Cardiac septum (tissue), 1 donor: ENCODE results near the gene CYB5B. TPM values are rescaled to one million over a fixed set of nuclear protein-coding genes. Genes with fewer than 3 reads are reported as not detected.

Experiments
- DNase-seq: peaks from one replicate; pipeline ENCODE4 v3.0.0-alpha.2; 2020; ENCODE audit warnings: low spot score
- intact Hi-C: fragments of 100-400 bp; cut with DNase I; formaldehyde crosslinking; loops from one replicate; pipeline ENCODE4 v1.14.0; 2022
- long read RNA-seq: library from polyadenylated mRNA; unstranded; transcript quantifications from one replicate; pipeline ENCODE4 v2.0.0, GENCODE V29; 2021
- total RNA-seq: library from RNA; stranded (reverse); fragmentation: NEBNext Ultra II Directional; extraction: Animal tissue kit (Norgen Biotek cat#: 25700); gene quantifications from one replicate; pipeline ENCODE4 v1.2.1, GENCODE V29; 2021
- donor health status: DM: no; HTN: no; CAD: no.

Gene CYB5B, protein sequence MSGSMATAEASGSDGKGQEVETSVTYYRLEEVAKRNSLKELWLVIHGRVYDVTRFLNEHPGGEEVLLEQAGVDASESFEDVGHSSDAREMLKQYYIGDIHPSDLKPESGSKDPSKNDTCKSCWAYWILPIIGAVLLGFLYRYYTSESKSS
- total RNA-seq = 53.2 TPM
- long read RNA-seq, full-length matches to known transcripts = 39 of 48 reads
- long read RNA-seq, partial matches to known transcripts = 0 of 48 reads
- long read RNA-seq, other reads (novel, unspliced or antisense) = 9 of 48 reads

DNA sequence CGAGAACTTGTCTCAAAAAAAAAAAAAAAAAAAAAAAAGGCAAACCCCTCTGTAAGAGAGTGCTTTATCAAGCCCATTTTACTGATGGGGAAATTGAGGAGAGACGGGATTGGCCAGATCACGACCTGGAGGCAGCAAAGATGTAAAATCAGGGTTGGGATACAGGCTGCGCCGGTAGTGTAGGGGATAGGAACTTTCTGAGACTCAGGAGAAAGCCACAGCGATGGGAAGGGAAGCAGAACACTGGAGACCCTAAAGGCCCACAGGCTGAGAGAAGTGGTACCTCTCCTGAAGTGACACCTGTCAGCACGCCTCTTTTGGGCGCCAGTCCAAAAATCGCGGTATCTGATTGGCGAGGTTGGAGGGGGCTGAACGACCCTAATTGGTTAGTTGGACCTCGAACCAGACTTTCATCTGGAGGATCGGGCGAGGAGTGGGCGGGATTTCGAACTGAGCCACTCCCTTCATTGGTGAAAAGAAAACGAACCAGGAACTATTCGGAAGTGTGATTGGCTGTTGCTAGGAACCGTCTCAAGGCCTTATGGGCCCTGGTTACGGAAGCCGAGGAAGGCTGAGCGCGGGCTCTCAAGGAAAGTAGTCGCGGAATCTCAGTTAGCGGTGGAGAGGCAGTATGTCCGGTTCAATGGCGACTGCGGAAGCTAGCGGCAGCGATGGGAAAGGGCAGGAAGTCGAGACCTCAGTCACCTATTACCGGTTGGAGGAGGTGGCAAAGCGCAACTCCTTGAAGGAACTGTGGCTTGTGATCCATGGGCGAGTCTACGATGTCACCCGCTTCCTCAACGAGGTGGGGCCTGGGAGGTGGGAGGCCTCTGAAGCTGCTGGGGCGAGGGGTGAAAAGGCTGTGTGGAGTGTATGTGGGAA lies at the start of gene CYB5B:
CYB5B (plus strand) TSS at position 567 of the 882 bp plus-strand sequence; CDS start at position 632, 65 bp downstream.
- intact Hi-C loops = loop anchor here (2.0 kb wide), 1 partner anchor 21 kb away; no protein-coding TSS in a partner anchor
- peak; percentile 94 for DNase-seq

DNA sequence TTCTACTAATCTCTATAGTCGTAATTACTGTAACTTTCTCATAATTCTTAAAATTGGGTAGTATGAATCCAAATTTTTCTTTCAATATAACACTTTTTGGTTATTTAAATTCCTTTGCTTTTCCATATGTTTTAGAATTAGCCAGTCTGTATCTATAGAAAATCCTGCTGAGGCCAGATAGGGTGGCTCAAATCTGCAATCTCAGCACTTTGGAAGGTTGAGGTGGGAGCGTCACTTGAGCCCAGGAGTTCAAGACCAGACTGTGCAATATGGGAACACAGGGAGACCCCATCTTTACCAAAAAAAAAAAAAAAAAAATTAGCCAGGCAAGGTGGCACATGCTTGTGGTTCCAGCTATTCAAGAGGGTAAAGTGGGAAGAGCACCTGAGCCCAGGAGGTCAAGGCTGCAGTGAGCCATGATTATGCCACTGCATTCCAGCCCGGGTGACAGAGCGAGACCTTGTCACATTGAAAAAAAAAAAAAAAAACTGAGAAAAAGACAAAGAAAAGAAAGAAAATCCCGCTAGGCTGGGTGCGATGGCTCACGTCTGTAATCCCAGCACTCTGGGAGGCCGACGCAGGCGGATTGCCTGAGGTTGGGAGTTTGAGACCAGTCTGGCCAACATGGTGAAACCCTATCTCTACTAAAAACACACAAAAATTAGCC lies 47.9 kb upstream of the CYB5B start:
- intact Hi-C loops = no loop called here
- no peak for DNase-seq

DNA sequence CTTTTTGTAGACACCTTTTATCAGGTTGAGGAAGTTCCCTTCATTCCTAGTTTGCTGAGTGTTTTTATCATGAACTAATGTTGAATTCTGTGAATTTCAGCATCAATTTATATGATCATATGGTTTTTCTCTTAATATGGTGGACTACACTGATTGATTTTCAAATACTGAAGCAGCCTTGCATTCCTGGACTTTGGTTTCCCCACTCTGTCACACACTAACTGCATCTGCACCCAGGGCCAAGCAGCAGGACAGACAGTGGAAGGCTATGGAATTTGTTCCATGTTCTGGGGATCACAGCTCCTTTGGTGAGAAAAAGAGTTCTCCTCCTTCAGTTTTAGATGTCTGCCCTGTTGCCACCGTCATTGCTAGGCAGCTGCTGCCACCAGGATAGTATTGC lies 46.4 kb upstream of the CYB5B start:
- intact Hi-C loops = no loop called here
- no peak for DNase-seq

DNA sequence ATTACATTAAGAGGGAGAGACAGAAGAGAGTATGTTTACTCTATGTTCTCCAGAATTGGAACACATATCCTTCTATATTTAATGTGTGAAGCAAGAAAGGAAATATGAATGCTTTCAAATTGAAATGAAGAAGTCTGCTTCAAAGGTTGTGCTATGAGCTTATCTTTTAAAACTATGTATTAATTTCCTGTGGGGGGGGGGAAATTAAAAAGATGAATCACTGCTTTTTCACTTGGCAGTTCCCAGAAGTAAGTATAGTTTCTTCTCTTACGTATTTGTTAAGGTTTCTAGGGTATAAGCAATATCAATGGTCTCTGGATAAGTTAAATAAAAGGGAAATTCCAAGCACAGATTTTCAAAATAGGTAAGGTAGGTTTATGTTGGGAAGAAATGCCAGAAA lies 45.7 kb upstream of the CYB5B start:
- intact Hi-C loops = no loop called here

DNA sequence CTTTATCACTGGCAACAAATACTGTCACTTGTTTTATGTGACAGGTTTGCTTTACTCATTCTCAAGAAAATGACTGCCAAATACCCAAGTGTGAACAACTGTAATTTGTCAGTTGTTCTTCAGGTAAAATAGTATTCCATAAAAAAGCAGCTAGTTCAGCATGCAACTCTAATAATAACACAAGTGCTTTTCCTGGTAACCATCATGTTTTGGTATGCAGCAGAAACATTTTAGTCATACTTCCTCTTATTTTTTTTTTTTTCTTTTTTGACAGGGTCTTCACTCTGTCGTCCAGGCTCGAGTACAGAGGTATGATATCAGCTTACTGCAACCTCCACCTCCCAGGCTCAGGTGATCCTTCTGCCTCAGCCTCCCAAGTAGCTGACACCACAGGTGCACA lies 43.2 kb upstream of the CYB5B start:
- intact Hi-C loops = no loop called here
- no peak for DNase-seq

More for the DNA sequence above, 45.7 kb upstream of the CYB5B start:
- DNase-seq = no peak

DNA sequence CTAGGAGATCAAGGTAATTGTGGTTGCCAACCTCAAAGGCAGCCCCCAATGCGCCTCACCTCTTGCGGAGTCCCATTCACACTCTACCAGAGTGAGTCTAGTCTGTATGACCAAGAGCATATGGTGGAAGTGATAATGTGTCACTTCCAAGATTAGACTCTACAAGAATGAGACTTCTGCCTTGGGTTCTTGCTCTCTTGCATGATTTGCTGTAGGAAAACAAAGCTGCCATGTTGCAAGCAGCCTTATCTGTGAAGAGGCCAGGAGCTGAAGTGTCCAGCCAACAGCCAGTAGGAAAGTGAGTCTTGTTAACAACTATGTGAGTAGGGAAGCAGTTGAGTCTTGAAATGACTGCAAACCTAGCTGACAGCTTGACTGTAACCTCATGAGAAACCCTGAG lies 42.0 kb upstream of the CYB5B start:
- intact Hi-C loops = no loop called here
- no peak for DNase-seq

DNA sequence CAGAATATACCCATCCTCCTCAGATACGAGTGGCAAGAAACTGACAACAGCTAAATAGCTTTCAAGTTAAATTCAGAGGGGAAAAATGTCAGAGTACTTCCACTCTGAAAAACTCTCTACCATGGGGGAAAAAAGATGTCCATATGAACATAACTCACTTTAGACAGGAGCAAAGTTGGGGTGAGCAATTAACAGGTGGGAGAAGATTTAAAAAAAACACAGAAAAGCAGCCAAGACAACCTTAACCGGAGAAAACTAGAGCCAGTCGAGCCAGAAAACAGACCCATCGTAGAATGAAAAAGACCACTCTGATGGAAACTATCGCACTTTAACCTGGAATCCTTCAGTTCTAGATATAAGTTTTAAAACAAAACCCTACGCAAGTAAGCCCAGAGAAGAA lies 39.4 kb upstream of the CYB5B start:
- intact Hi-C loops = loop anchor here (5.0 kb wide), 1 partner anchor 48 kb away; the partner anchor contains the start of genes COG8 and NIP7
- no peak for DNase-seq

DNA sequence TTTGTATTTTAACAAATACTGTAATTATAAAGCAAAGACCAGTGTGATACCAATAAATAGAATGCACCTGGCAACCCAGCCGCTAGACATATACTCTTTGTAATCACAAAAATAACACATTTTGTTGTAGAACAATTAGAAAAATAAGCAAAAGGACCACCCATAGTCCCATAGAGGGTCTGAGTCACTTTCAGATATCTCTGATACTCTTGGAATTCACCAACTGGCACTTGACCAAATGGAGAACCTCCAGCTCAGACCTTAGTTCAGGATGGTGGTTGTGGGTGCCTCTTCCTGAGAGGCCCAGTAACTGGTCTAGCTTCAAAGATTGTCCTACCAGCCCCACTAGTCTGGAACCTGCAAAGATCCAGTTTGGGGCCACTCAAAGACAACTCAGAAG lies 37.8 kb upstream of the CYB5B start:
- no peak for DNase-seq
- intact Hi-C loops = loop anchor here (5.0 kb wide), 1 partner anchor 49 kb away; the partner anchor contains the start of genes COG8 and NIP7

DNA sequence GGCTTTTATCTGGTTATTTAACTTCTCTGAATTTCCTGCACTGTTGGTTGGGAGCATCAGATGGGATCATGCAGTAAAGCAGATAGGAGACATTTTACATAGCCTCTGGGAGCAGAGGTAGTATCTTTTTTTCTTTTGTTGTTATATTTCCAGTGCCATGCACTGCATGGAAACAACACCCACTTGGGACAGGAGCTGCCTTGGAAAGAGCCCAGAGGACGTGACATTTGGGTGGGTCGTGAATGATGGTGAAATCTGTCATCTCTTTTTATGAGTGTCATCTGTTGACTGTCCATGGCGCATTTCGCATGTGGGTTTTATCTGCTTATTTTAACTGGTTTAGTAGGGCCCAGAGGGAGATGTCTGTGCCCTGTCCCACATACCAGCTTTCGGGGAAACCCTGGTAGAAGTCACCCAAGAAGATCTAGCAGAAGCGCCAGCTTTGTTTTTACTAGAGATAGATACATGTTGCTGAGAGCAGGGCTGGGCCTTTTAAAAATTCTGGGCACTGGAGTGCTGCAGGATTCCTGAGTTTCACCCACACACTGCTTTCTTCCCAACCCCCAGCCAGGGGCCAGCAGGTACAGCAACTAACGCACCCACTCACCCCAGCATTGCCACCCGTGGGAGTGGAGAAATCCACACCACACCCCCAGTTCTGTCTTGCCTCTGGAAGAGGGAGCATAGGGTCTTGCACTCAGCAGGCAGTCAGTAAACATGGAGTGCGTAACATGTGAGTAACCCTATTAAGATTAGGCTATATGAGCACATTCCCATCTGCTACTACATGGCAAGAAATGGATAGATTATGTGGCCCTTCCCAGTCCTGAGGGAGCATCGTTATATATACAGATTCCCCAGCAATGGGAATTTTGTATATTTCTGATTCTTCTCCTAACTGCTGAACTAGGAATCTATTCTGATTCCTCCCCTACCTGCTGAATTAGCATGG lies 30.2 kb upstream of the CYB5B start:
- DNase-seq = no peak
- intact Hi-C loops = no loop called here

DNA sequence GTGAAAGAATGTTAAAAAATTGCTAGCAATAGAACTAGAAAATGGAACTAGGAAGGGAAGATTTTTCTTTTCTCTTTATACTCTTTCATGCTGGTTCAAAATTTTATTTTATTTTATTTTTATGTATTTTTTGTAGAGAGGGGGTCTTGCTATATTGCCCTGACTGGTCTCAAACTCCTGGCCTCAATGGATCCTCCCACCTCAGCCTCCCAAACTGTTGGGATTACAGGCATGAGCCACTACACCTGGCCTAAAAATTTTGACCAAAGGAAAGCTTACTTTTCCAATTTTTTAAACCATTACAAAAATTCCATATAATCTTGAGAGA lies 28.6 kb upstream of the CYB5B start:
- intact Hi-C loops = loop anchor here (2.0 to 5.0 kb wide), 5 partner anchors 51 to 359 kb away; partner anchors contain the start of genes NFAT5 and NOB1
- no peak for DNase-seq

DNA sequence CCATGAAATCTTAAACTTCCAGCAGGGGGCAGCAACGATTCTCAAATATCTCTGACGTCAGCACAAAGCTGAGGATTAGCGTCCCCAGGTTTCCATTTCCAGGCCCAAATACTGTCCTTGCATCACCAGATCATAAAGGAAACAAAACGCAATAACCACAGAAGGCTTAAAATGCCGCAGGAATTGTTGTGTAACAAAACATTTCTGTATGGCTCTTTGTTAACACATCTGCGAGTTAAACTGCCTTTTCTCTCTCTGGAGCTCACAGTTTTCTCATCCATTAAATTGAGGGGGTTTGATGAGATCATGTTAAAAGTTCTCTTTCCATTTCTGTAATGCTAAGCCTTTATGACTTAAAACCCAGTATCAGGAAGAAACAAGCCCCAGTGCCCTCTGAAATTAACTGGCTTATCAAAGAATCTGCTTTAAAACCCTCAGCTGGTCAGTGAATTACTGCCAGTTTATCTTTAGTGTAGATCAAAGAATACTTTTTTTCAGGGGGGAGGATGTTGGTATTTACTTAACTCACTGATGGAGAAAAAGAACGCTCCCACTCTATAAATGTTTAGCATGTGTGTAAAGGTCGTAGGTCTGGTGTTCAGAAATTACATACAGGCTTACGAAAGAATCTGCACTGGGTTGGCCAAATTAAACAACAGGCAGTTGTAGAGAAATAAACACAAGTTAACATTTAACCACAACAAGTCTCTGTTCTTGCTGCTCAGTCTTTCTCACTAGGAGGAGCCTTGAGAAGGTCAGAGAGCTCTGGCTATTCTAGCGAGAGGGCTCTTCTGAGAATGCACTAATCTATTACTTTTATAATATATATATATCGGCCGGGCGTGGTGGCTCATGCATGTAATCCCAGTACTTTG lies 28.0 kb upstream of the CYB5B start:
- intact Hi-C loops = loop anchor here (2.0 to 5.0 kb wide), 5 partner anchors 51 to 358 kb away; partner anchors contain the start of genes NFAT5 and NOB1
- no peak for DNase-seq

DNA sequence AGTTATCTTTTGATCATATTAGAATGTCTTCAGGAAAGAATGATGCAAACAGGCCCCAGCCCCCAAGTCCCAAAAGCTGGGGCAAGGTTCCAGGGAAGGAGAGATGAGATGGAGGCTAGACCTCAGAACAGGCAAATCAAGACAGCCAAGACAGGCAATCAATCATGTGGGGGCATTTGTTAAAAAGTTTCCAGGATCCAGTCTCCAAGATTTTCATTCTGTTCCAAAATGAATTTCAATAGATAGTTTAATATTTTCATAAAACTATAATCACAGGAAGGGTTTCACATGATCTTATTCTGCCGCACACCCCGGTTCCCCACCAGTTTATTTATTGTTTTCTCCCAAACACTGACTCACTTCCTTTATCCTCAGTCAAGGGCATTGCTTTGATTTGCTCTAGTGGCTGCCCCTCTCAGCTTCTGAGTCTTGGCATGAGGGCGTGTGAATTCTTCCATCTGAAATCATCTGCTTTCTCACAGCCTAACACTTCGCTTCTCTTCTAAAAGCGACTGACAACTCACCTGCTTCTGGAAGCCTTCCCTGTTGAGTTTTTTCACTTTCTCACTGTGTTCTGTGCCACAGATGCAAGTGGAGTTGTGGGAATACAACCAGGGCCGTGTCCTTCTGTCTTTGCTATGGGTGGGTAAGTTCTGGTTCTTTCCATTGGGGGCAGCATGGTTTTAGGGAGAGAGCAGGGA lies 26.4 kb upstream of the CYB5B start:
- no peak for DNase-seq

DNA sequence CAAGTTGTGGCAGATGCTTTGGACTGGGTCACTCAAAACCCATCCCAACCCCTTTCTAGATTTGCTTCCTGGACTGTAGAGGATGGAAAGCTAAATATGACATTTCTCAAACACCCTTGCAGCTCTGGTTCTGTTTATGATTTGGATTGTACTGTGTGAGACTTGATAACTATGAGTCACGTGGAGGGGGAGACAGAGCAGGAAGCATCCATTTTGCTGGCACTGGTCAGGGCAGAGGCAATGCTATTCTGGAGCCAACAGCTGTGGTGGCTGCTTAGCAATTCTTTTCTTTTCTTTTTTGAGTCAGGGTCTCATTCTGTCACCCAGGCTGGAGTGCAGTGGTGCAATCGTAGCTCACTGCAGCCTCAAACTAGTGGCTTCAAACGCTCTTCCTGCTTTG lies 25.1 kb upstream of the CYB5B start:
- intact Hi-C loops = loop anchor here (5.0 kb wide), 4 partner anchors 48 to 308 kb away; partner anchors contain the start of gene NFAT5

More for the DNA sequence above, 26.4 kb upstream of the CYB5B start:
- intact Hi-C loops = loop anchor here (2.0 to 5.0 kb wide), 5 partner anchors 49 to 357 kb away; partner anchors contain the start of genes NFAT5 and NOB1

DNA sequence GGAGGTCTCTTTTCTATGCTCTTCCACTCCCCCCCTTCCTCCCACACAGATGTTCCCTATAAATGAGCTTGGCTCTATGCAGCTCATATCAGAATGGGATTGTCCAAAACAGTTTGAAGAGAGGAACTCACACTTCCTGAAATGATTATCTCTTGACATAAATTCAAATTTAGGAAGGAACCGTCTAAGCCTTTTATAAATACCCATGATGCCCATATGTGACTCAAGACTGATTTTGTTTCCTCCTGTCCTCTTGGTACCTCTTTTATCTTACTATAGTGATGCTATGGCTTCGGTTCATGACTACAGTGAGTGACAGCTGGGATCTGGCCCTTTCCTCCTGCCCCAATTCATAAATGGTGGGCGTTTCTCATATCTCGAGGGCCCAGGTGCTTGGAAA lies 22.0 kb upstream of the CYB5B start:
- intact Hi-C loops = no loop called here
- no peak for DNase-seq

More for the DNA sequence above, 25.1 kb upstream of the CYB5B start:
- no peak for DNase-seq

DNA sequence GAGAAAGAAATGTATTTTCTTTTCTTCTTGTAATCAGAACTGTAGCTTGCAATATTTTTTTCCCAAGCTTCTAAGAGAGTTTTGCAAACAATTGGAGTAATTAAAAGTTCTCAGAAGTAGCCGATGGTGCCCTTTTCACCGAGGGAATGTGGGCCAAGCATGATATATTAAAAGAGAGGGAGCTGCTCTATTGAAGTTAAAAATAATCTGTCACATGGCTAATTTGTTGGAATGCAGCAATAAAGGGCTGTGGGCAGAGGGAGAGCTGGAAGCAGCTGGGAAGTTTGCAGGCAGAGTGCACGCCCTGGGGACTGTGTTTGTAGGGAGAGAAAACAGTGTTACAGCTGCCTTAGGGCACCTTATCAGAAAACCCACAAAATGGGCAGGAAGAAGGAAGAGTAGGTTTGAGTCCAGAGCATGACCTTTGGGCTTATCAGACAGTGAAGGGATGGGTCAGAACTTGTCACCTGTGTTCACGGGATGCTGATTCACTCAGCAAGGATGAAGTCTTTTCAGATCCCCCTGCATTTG lies 20.1 kb upstream of the CYB5B start:
- intact Hi-C loops = no loop called here

DNA sequence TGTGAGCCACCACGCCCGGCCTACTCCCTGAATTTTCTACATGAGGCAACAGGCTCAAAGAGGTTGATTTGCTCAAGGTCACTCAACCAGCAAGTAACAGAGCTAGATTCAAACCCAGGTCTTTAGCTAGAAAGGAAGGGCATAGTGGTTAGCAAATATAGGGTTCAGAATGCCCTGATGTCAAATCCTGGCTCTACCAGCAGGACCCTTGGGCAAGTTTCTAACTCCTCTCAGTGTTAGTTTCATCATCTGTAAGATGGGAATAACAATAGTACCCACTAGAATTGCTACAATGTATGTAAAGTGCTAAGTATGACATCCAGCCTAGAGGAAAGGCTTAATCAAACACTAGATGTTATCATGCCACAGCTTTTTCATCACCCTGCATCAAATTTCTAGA lies 19.1 kb upstream of the CYB5B start:
- DNase-seq = no peak
- intact Hi-C loops = no loop called here

More for the DNA sequence above, 20.1 kb upstream of the CYB5B start:
- no peak for DNase-seq

DNA sequence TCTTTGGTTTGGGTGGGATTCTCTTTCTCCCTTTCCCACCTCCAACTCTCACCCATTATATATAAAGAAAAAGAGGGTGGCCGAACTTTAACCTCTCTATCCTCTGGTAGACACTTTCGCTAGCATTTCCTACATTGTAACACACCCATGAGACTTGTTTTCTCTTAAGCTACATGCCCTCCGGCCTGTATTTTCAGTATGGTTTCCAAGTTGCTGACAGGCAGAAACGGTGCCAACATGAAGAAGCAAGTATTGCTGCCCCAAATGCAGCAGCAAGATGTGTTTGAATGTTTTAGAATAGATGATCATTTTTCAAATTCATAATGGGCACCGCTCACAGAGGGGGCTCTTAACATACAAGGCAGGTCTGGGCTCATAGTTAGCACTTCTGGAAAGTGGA lies 18.7 kb upstream of the CYB5B start:
- intact Hi-C loops = no loop called here
- no peak for DNase-seq
